HEK293T (cell line): ENCODE data around the gene LST1.

ENCODE experiments used
- HDGF ChIP-seq: fragments of 450-650 bp; IDR thresholded peaks from 2 replicates; pipeline ENCODE4 v1.6.1; 2017; ENCODE audit warnings: antibody characterized with exemption, borderline replicate concordance
- TARDBP ChIP-seq: fragments of 450-650 bp; IDR thresholded peaks from 2 replicates; pipeline ENCODE4 v1.6.1; 2016

DNA sequence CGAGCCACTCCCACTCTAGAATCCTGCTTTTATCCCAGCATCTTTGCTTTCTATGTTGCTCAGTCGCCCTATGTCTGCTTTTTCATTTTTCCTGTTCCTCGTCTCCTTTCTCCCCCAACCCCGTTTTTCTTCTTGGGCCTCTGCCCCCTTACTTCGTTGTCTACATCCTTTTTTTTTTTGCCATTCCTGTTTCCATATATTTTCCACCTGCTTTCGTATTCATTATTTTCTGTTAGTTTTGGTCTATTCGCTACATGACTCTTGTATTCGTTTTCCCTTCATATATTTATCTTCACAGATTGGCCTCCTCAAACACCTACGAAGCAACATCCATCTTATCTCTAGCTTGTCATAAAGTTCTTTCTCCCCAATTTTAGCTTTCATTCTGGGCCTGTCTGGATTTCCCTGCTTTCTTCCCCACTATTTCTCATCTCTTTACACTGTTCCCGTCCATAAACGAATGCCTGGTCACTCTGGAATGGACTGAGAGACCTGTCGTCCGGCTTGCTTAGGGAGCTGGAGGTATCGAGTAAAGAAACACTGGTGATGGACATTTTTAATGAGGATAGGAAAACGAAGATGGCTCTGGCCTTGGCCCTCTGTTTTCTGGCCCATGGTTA, 35.4 kb downstream of the LST1 start:
- TF ChIP-seq HDGF: no peak
- TF ChIP-seq TARDBP: no peak
